NCI-H1436 (cell line): ENCODE data around the gene CDKAL1.
A peak's percentile ranks its signal among the peaks of the same experiment; 100 is the strongest.

ENCODE experiments used
- DNase-seq: peaks from one replicate; lab custom pipeline; 2025; lab: John Stamatoyannopoulos, UW

CDKAL1 gene

GRCh38 chr6:21109391-21110178 is 575.3 kb downstream of the CDKAL1 start:
- no peak for DNase-seq

- DNase-seq: no peak
Observed at GRCh38 chr6:21110684-21111083, 576.4 kb downstream of the CDKAL1 start.

GRCh38 chr6:21111093-21111725 is 577.0 kb downstream of the CDKAL1 start:
- no peak for DNase-seq

- peak; percentile 87 for DNase-seq
Observed at GRCh38 chr6:21115111-21115510, 580.9 kb downstream of the CDKAL1 start.

- no peak for DNase-seq
Observed at GRCh38 chr6:21116736-21117135, 582.5 kb downstream of the CDKAL1 start.

- DNase-seq: no peak
Observed at GRCh38 chr6:21118216-21118780, 584.0 kb downstream of the CDKAL1 start.

GRCh38 chr6:21121636-21122136 is 587.4 kb downstream of the CDKAL1 start:
- no peak for DNase-seq

GRCh38 chr6:21123507-21124436 is 589.5 kb downstream of the CDKAL1 start:
- no peak for DNase-seq

- DNase-seq: no peak
Observed at GRCh38 chr6:21128601-21129000, 594.3 kb downstream of the CDKAL1 start.

- DNase-seq: no peak
Observed at GRCh38 chr6:21131406-21131805, 597.1 kb downstream of the CDKAL1 start.

GRCh38 chr6:21132446-21132845 is 598.2 kb downstream of the CDKAL1 start:
- DNase-seq: no peak

- DNase-seq: no peak
Observed at GRCh38 chr6:21132856-21133838, 598.9 kb downstream of the CDKAL1 start.

- no peak for DNase-seq
Observed at GRCh38 chr6:21133901-21134300, 599.6 kb downstream of the CDKAL1 start.

- DNase-seq: no peak
Observed at GRCh38 chr6:21134356-21134755, 600.1 kb downstream of the CDKAL1 start.

GRCh38 chr6:21135484-21136013 is 601.3 kb downstream of the CDKAL1 start:
- DNase-seq: no peak

GRCh38 chr6:21137700-21138335 is 603.6 kb downstream of the CDKAL1 start:
- no peak for DNase-seq

- no peak for DNase-seq
Observed at GRCh38 chr6:21138336-21139069, 604.2 kb downstream of the CDKAL1 start.

- DNase-seq: no peak
Observed at GRCh38 chr6:21140966-21141365, 606.7 kb downstream of the CDKAL1 start.

- DNase-seq: no peak
Observed at GRCh38 chr6:21141616-21142303, 607.5 kb downstream of the CDKAL1 start.
